HTERT RPE-1 (cell line): ENCODE data around the gene DUSP8.
"Not testable (repeated sequence)": the region's sequence is repeated elsewhere in the genome, so short reads cannot be mapped to it uniquely, and the experiment has no call there.

Experiments used
- in situ Hi-C: fragments of 300-500 bp; cut with MboI; formaldehyde crosslinking; loops from 4 replicates; pipeline ENCODE4 v1.14.3; 2020; ENCODE audit warnings: low sequenced_read_pairs

The DUSP8 gene

GRCh38 chr11:1572197-1573076, at the start of gene DUSP8:
TSS of gene DUSP8 (minus strand) at chr11:1572271. CDS start at chr11:1565826, 6,445 bp downstream.
- in situ Hi-C loops, result no loop called here

DNA sequence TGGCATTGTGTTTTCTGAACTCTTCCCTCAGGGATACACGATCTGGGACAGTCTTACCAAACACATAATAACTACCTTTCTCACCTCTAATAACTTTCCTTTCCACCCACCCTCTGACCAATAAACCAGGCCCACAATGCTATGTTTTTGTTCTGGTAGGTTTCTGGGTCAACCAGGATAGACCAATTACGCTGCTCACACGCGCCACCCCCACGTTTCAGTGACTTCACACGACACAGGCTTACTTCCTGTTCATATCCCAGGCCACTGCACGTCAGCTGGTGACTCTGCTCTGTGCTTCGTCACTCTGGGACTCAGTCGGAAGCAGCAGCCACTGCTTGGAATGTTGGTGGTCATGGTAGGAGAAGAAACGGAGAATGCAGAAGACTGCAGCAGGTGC, 47.4 kb upstream of the DUSP8 start:
- in situ Hi-C loops, result no loop called here

DNA sequence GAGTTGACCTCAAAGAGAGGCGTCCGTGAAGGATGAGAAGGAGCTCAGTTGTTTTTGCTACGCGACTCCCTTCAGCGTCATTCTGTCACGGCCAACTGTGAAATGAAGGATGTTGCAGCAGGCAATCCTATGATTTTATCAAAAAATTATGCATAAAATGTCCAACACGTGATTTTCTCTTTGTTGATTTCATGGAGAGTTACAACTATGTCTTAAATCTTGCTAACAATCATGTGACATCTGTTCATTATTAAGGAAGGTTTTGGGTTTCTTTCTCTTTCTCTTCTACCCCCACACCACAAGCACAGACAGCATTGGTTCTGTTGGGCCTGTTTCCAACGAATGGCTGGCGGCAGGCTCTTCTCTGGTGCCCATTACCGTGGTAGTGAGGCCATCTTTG, 46.2 kb upstream of the DUSP8 start:
- in situ Hi-C loops, result no loop called here

DNA sequence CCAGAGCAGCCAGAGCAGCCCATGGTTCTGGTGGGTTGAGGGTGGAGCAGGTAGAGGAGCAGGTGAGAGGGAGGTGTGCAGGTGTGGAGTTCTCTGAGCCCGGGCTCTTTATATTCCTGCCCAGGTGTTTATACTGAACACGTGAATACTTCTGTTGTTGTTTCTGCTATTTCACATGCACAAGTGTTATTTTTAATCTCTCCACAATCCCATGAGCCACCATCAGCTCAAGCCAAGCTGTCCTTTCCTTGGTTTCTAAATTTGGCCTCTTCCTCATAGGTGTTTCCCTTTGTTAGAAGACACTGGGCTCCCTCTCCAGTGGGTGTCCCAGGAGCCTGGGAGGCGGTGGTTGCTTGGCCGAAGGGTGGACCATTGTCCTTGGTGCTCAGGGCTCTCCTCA, 36.3 kb upstream of the DUSP8 start, which contains the start of gene KRTAP5-3:
Gene KRTAP5-3, minus strand, starts transcription at position 101 of the 400 bp plus-strand sequence. Its CDS starts 78 bp downstream, at position 23.
- in situ Hi-C loops, result no loop called here

GRCh38 chr11:1607901-1608300, 35.8 kb upstream of the DUSP8 start:
- in situ Hi-C loops, result not testable (repeated sequence)

- in situ Hi-C loops, result not testable (repeated sequence)
Observed at GRCh38 chr11:1607156-1607845, 35.2 kb upstream of the DUSP8 start.

- in situ Hi-C loops, result not testable (repeated sequence)
Observed at GRCh38 chr11:1605923-1606322, 33.9 kb upstream of the DUSP8 start.

GRCh38 chr11:1604711-1605110, 32.6 kb upstream of the DUSP8 start:
- in situ Hi-C loops, result no loop called here

GRCh38 chr11:1604181-1604580, 32.1 kb upstream of the DUSP8 start:
- in situ Hi-C loops, result no loop called here

DNA sequence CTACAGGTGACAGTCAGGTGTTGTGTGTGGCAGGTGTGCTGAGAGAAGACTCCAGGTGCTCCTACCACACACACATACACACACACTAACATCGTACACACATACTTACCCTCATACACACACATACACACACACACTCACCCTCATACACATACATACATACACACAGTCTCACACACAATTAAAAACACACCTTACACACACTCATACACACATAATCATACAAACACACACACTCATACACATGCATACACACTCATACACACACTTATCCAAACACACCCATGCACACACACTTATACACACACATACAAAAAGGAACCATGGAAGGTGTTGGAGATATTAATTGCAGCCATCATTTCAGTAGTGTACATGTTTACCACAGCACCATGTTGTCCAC, 31.6 kb upstream of the DUSP8 start:
- in situ Hi-C loops, result no loop called here

DNA sequence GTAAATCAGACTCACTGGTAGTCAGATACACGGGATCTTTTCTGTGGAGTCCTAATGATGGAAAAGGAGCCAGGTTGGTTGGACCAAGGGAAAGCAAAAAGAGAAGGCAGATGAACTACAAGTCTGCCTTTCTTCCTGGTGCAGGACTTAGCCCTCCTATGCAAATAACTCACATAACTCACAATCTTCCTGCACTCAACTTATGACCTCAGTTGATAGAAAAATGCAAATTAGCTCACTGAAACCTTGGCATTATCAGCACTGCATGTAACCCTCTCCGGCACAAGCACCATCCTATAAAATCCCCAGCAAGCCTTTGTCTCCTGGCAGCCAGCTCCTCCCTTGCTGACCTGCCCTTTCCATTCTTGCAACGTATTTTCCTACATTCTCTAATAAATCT, 29.6 kb upstream of the DUSP8 start:
- in situ Hi-C loops, result not testable (repeated sequence)

GRCh38 chr11:1600626-1601025, 28.6 kb upstream of the DUSP8 start:
- in situ Hi-C loops, result no loop called here

DNA sequence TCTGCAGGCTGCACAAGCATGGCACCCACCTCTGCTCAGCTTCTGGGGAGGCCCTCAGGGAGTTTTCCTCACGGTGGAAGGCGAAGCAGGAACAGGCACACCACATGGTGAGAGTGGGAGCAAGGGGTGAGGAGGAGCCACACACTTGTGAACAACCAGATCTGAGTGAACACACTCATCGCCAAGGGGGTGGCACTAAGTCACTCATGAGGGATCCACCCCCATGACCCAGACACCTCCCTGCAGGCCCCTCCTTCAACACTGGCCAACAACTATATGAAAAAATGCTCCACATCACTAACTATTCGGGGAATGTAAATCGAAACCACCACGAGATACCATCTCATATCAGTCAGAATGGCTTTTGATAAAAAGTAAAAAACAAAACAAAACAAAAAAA, 26.7 kb upstream of the DUSP8 start:
- in situ Hi-C loops, result no loop called here

DNA sequence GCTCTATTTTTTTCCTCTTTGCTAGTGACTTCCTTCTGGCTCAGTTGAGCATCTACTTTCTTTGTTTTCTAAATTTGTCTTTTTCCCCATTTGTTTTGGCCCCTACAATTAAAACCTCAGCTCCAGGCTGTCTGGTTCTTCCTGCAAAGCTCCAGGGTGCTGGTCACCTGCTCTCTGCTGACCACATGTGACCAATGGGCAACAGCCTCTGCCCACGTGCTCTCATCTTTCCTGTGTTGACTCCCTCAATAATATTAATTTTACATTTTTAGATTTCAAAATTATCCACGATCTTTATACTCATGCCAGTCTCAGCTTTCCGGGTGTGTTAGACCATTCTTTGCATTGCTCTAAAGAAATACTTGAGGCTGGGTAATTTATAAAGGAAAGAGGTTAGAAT, 26.3 kb upstream of the DUSP8 start:
- in situ Hi-C loops, result not testable (repeated sequence)

DNA sequence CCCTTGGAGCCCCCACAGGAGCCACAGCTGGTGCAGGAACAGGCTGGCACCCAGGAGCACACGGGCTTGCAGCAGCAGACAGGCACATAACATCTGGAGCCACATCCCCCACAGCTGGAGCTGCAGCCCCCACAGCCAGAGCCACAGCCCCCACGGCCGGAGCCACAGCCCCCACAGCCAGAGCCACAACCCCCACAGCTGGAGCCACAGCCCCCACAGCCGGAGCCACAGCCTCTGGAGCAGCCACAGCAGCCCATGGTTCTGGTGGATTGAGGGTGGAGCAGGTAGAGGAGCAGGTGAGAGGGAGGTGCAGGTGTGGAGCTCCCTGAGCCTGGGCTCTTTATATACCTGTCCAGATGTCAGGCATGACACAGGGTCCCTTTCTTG, 25.9 kb upstream of the DUSP8 start, which contains the start of gene KRTAP5-2:
Gene KRTAP5-2, minus strand, starts transcription at position 301 of the 387 bp plus-strand sequence. Its CDS starts 44 bp downstream, at position 257.
- in situ Hi-C loops, result no loop called here

GRCh38 chr11:1597331-1597993, 25.4 kb upstream of the DUSP8 start:
- in situ Hi-C loops, result no loop called here

- in situ Hi-C loops, result not testable (repeated sequence)
Observed at GRCh38 chr11:1596576-1597121, 24.6 kb upstream of the DUSP8 start.

DNA sequence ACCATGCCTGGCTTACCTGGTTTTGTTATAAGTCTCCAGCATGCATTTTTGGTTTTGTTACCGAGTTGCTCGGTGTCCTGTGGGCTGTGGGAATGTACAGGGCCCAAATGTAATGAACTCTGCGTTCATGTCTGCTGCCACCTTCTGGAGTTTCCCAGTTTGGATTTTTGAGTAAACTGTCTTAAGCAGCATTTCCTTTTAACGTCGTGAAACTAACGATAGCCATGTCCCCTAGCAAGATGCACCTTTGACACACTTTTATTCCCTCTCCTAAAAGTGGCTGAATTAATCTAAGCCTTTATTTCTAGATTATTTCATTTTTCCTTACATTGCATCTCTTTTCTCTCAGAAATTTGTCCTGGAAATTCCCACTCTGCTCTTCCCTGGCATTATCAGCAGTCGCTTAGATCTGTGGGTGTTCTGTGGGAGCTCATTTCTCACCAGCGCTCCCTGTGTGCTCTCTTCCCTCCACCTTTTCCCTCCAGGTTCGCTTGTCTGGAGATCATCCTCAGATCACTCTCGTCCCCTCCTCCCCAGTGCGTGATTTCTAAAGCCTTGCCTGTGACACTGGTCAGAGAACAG, 24.0 kb upstream of the DUSP8 start:
- in situ Hi-C loops, result not testable (repeated sequence)

DNA sequence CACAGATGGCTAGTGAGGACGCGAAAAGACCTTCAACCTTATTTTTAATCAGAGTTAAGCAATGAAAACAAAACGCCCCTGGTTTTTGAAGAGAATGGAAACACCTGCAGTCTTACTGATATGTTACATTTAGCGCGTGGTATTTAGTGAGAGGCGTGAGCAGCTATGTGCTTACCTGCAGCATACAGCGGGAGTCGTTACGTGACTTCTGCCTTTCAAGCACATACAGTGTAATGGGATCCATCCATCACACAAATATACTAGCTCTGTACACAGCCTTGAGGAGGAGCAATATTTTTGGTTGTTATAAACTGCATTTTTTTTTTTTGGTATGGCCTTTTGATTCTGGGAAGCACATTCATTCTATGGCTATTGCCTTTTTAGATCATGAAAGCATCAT, 20.6 kb upstream of the DUSP8 start:
- in situ Hi-C loops, result no loop called here

DNA sequence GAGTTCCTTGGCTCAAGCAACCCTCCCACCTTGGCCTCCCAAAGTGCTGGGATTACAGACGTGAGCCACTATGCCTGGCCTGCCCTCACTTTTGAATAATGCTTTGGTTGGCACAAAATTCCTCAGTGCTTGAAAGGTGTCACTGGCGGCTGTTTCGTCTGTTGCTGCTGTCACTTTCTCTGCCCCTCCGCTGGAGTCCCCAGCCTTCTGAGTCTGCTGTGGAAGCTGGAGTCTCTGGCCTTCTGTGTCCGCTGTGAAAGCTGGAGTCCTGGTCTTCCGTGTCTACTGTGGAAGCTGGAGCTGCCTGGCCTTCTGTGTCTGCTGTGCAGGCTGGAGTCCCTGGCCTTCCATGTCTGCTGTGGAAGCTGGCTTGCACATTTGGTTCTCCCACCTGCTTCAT, 17.9 kb upstream of the DUSP8 start:
- in situ Hi-C loops, result no loop called here
